Naive thymus-derived CD8-positive, alpha-beta T cell (primary cell): ENCODE data around the gene PREX1. TPM values are rescaled to one million over a fixed set of nuclear protein-coding genes. Genes with fewer than 3 reads are reported as not detected.
"Not testable (repeated sequence)": the region's sequence is repeated elsewhere in the genome, so short reads cannot be mapped to it uniquely, and the experiment has no call there.

Experiments
- ATAC-seq, 2 donors: fragments of 150-1000 bp; cut with Tn5 transposase in 1 of 2; sonication (Bioruptor Pico), chemical (Tn5 transposase) in 1 of 2; 1 replicate in 1 of 2; 2 replicates in 1 of 2; pipeline ENCODE4 v1.10.0; 2021; ENCODE audit warnings: mild to moderate bottlenecking in 2 of 2, moderate library complexity in 2 of 2
- POLR2A ChIA-PET: fragments of 350-600 bp; sonication (Branson Sonifier 250); formaldehyde crosslinking; loops from one replicate; lab custom pipeline; 2021; ENCODE audit warnings: antibody characterized with exemption; lab: Charles Lee
- DNase-seq, 10 donors: peaks; one replicate each; pipeline versions ENCODE4 v3.0.0 to v3.0.0-alpha.2; 2020 to 2022
- H3K27ac Mint-ChIP-seq, 10 donors: one replicate each; pipeline ENCODE4 v1.8.0; 2020 to 2022; ENCODE audit warnings: mild to moderate bottlenecking in 10 of 10, mixed read lengths in 10 of 10, moderate library complexity in 4 of 10, inconsistent platforms in 1 of 10
- H3K27me3 Mint-ChIP-seq, 5 donors: one replicate each; pipeline ENCODE4 v1.8.0; 2021 to 2022; ENCODE audit warnings: mixed read lengths in 5 of 5
- H3K36me3 Mint-ChIP-seq, 3 donors: one replicate each; pipeline ENCODE4 v1.8.0; 2020 to 2022; ENCODE audit warnings: mixed read lengths in 3 of 3, mild to moderate bottlenecking in 2 of 3, inconsistent platforms in 1 of 3
- H3K4me1 Mint-ChIP-seq, 4 donors: one replicate each; pipeline ENCODE4 v1.8.0; 2021 to 2022; ENCODE audit warnings: mixed read lengths in 4 of 4
- H3K4me3 Mint-ChIP-seq, 10 donors: one replicate each; pipeline ENCODE4 v1.8.0; 2020 to 2022; ENCODE audit warnings: mild to moderate bottlenecking in 10 of 10, mixed read lengths in 10 of 10, moderate library complexity in 6 of 10, inconsistent platforms in 1 of 10
- H3K9me3 Mint-ChIP-seq, 9 donors: one replicate each; pipeline ENCODE4 v1.8.0; 2020 to 2022; ENCODE audit warnings: mixed read lengths in 9 of 9, mild to moderate bottlenecking in 3 of 9, inconsistent platforms in 1 of 9, moderate library complexity in 1 of 9
- polyA plus RNA-seq, 3 donors: library from polyadenylated mRNA; unstranded; fragments of 300-500 nt; fragmentation: Illumina TruSeq; gene quantifications; one replicate each; pipeline ENCODE4 v1.2.3, GENCODE V29; 2021
- total RNA-seq, 8 experiments: library from RNA in 2 of 8; stranded (reverse) in 2 of 8; gene quantifications; one replicate each; pipeline ENCODE4 v1.2.3 and lab custom pipeline; 2021 to 2026

Gene PREX1
- total and polyA plus RNA-seq, 5 experiments from 2014 or later, result 14.4 to 141 (median 38.5) TPM

- Mint-ChIP-seq H3K9me3 (no peaks in the 10 kb centered on the region), H3K4me1 (peaks cover 4 to 12% (median 7%) of the 10 kb centered on the region in 4 donors), H3K36me3 (no peaks in the 10 kb centered on the region), H3K27ac (peak overlapping the region in 2 of 10 donors; percentile 6 to 61), H3K27me3 (no peaks in the 10 kb centered on the region), H3K4me3 (no peak overlapping the region)
- POLR2A ChIA-PET, result interaction anchor here (0.6 to 0.7 kb wide), 4 partner anchors 13 to 67 kb away, joined by 3 read pairs; no protein-coding TSS in a partner anchor
- DNase-seq (no peak), ATAC-seq (no peak)
Measured at GRCh38 chr20:48845721-48846306, 18.0 kb upstream of the PREX1 start.

DNA sequence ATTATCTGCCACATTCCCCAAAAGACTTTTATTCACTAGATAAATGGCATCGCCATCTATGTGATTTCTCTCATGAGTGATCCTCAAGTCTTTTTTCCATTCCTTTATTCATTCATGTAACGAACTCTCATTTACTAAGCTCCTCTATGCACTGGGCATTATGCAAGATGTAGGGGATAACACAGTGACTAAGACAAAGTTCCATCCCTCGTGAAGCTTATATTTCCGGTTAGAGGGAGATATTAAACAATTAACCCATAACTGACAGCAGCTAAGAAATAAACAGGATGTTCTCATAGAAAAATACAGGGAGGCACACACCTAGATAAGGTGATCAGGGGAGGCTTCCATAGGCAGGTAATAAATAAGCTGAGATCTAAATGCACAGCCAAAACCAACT lies 17.2 kb upstream of the PREX1 start:
- Mint-ChIP-seq H3K36me3 (no peaks in the 10 kb centered on the region), H3K4me3 (no peak overlapping the region), H3K9me3 (no peaks in the 10 kb centered on the region), H3K27me3 (no peaks in the 10 kb centered on the region), H3K4me1 (peaks cover 3 to 12% (median 7%) of the 10 kb centered on the region in 4 donors), H3K27ac (peak overlapping the region in 1 of 10 donors; percentile 61)
- ATAC-seq, result no peak
- no peak for DNase-seq
- POLR2A ChIA-PET, result interaction anchor here (0.6 to 0.7 kb wide), 3 partner anchors 12 to 66 kb away, joined by 3 read pairs; no protein-coding TSS in a partner anchor

DNA sequence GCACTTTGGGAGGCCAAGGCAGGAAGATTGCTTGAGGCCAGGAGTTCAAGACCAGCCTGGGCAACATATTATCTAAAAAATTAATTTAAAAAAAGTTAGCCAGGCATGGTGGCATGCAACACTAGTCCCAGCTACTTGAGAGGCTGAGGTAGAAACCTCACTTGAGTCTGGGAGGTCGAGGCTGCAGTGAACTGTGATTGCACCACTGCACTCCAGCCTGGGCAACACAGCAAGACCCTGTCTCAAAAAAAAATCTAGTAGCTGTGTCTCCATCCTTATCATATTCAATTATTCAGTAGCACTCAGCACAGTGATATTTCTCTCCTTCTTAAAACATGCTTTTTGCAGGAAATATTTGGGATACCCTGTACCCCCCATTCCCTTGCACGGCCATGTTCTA lies 16.1 kb upstream of the PREX1 start:
- ATAC-seq, H3K9me3 Mint-ChIP-seq, DNase-seq, H3K36me3 Mint-ChIP-seq, POLR2A ChIA-PET, H3K4me3 Mint-ChIP-seq, H3K27ac Mint-ChIP-seq, H3K27me3 Mint-ChIP-seq: not testable (repeated sequence)
- peaks cover 2 to 20% (median 14%) of the 10 kb centered on the region in 4 donors for H3K4me1 Mint-ChIP-seq

GRCh38 chr20:48843057-48843806 lies 15.4 kb upstream of the PREX1 start:
- DNase-seq (no peak), ATAC-seq (no peak)
- H3K4me1 Mint-ChIP-seq, result peaks cover 2 to 21% (median 14%) of the 10 kb centered on the region in 4 donors
- POLR2A ChIA-PET, result no interaction called here
- peak overlapping the region in 1 of 10 donors; percentile 32 for H3K27ac Mint-ChIP-seq
- no peaks in the 10 kb centered on the region for H3K27me3 Mint-ChIP-seq
- no peaks in the 10 kb centered on the region for H3K9me3 Mint-ChIP-seq
- H3K4me3 Mint-ChIP-seq, result no peak overlapping the region
- H3K36me3 Mint-ChIP-seq, result no peaks in the 10 kb centered on the region

GRCh38 chr20:48841875-48842529 lies 14.2 kb upstream of the PREX1 start:
- Mint-ChIP-seq H3K4me1 (peaks cover 2 to 19% (median 11%) of the 10 kb centered on the region in 4 donors), H3K9me3 (no peaks in the 10 kb centered on the region), H3K27ac (peak overlapping the region in 1 of 10 donors; percentile 26), H3K36me3 (no peaks in the 10 kb centered on the region), H3K4me3 (no peak overlapping the region), H3K27me3 (no peaks in the 10 kb centered on the region)
- POLR2A ChIA-PET, result interaction anchor here (0.6 kb wide), 1 partner anchor 54 kb away, joined by 3 read pairs; no protein-coding TSS in a partner anchor
- no peak for DNase-seq
- no peak for ATAC-seq

GRCh38 chr20:48841196-48841874 lies 13.5 kb upstream of the PREX1 start:
- POLR2A ChIA-PET, result interaction anchor here (1.0 kb wide), 1 partner anchor 11 kb away, joined by 5 read pairs; no protein-coding TSS in a partner anchor
- Mint-ChIP-seq H3K9me3 (no peaks in the 10 kb centered on the region), H3K4me1 (peaks cover under 1 to 16% (median 8%) of the 10 kb centered on the region in 4 donors), H3K4me3 (no peak overlapping the region), H3K27me3 (no peaks in the 10 kb centered on the region), H3K27ac (no peak overlapping the region), H3K36me3 (no peaks in the 10 kb centered on the region)
- ATAC-seq, result no peak
- DNase-seq, result no peak

DNA sequence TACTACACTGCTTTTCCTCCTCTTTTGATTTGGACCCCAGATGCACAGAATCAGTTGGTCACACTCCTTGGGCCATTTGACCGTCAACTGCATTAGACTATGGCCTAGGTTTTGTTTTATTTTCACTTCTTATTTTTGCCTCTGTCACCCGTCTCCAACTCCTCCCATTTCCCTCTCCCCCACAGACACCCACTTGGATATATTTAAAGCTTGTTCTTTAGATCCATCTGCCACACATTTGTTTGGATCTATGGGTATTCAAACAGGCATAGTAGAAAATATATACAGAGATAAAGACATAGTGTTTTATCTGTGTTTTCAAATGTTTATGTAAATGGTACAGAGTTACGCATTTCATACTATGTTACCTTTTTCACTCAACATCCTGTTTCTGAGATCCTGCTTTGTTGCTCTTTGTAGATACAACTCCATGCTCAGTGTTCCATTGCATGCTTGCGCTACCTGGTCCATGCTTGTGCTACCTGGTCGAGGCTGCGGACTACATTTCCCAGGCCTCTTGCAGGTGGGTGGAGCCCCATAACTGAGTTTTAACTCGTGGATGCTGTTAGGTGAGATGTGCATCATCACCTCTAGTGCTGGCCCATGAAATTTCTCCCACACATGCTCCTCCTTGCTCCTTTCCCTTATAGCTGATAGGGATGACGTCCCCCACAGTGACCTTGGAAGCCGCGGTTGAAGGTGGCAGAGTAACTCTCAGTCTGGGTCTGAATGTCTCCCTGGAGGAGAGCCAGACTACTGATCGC lies 11.5 kb upstream of the PREX1 start:
- no peak for DNase-seq
- Mint-ChIP-seq H3K4me1 (peaks cover 4 to 13% (median 6%) of the 10 kb centered on the region in 4 donors), H3K9me3 (no peaks in the 10 kb centered on the region), H3K36me3 (no peaks in the 10 kb centered on the region), H3K27me3 (no peaks in the 10 kb centered on the region), H3K4me3 (no peak overlapping the region), H3K27ac (peak overlapping the region in 2 of 10 donors; percentile 14 to 72)
- POLR2A ChIA-PET, result no interaction called here
- no peak for ATAC-seq

GRCh38 chr20:48837014-48837413 lies 9.2 kb upstream of the PREX1 start:
- no peaks in the 10 kb centered on the region for H3K27me3 Mint-ChIP-seq
- H3K36me3 Mint-ChIP-seq, result no peaks in the 10 kb centered on the region
- peaks cover 4 to 19% (median 7%) of the 10 kb centered on the region in 4 donors for H3K4me1 Mint-ChIP-seq
- POLR2A ChIA-PET, result no interaction called here
- DNase-seq, result no peak
- H3K9me3 Mint-ChIP-seq, result no peaks in the 10 kb centered on the region
- no peak overlapping the region for H3K4me3 Mint-ChIP-seq
- ATAC-seq, result no peak
- H3K27ac Mint-ChIP-seq, result no peak overlapping the region

DNA sequence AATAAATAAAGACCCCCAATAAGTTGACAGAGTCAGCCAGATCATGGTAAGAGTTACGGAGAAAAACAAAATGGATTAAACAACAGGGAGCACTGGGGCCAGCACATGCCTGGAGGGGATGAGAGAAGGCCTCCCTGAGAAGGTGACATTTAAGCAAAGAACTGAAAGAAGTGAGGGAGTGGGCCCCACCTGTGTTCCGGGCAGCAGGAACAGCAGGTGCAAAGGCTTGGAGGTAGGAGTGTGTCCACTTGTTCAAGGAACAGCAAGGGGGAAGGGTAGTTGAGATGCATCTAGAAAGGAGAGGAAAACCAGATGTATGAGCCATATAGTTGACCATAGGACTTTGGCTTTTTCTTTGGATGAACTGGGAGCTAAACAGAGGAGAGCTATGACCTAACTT lies 7.6 kb upstream of the PREX1 start:
- POLR2A ChIA-PET, result interaction anchor here (1.0 kb wide), 1 partner anchor 77 kb away, joined by 3 read pairs; no protein-coding TSS in a partner anchor
- no peaks in the 10 kb centered on the region for H3K9me3 Mint-ChIP-seq
- DNase-seq (no peak), ATAC-seq (no peak)
- H3K27ac Mint-ChIP-seq, result peak overlapping the region in 1 of 10 donors; percentile 57
- H3K36me3 Mint-ChIP-seq, result no peaks in the 10 kb centered on the region
- H3K4me3 Mint-ChIP-seq, result no peak overlapping the region
- peaks cover 7 to 32% (median 11%) of the 10 kb centered on the region in 4 donors for H3K4me1 Mint-ChIP-seq
- H3K27me3 Mint-ChIP-seq, result no peaks in the 10 kb centered on the region

DNA sequence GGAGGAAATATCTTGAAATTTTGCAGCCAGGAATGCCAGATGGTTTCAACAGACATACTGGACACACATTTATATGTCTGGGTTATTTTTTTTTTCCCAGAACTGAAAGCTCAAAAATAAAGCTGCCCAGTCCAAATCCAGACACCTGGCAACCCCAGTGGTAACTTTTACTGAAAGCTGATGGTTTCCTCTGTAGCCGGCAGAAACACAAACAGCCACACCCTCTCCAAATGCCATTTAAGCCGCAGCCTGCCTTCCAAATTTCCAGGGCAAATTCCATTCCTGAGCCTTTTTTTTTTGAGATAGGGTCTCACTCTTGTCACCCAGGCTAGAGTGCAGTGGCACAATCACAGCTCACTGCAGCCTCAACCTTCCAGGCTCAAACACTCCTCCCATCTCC lies 6.5 kb upstream of the PREX1 start:
- ATAC-seq (no peak), DNase-seq (no peak)
- H3K27me3 Mint-ChIP-seq, result no peaks in the 10 kb centered on the region
- no peaks in the 10 kb centered on the region for H3K9me3 Mint-ChIP-seq
- no peak overlapping the region for H3K27ac Mint-ChIP-seq
- peaks cover 7 to 27% (median 11%) of the 10 kb centered on the region in 4 donors for H3K4me1 Mint-ChIP-seq
- POLR2A ChIA-PET, result no interaction called here
- no peak overlapping the region for H3K4me3 Mint-ChIP-seq
- H3K36me3 Mint-ChIP-seq, result no peaks in the 10 kb centered on the region

GRCh38 chr20:48832405-48832730 lies 4.6 kb upstream of the PREX1 start:
- no peaks in the 10 kb centered on the region for H3K36me3 Mint-ChIP-seq
- DNase-seq, result no peak
- POLR2A ChIA-PET, result interaction anchor here (0.6 to 1.3 kb wide), 4 partner anchors 12 to 142 kb away, joined by 3 read pairs; no protein-coding TSS in a partner anchor
- peak overlapping the region in 6 of 10 donors; percentile 25 to 76 (median 59) for H3K27ac Mint-ChIP-seq
- ATAC-seq, result no peak
- H3K9me3 Mint-ChIP-seq, result no peaks in the 10 kb centered on the region
- H3K4me1 Mint-ChIP-seq, result peaks cover 11 to 26% (median 16%) of the 10 kb centered on the region in 4 donors
- H3K4me3 Mint-ChIP-seq, result no peak overlapping the region
- no peaks in the 10 kb centered on the region for H3K27me3 Mint-ChIP-seq
